WTC11 (cell line): ENCODE data around the gene MET. TPM values are rescaled to one million over a fixed set of nuclear protein-coding genes. Genes with fewer than 3 reads are reported as not detected.

Experiments used
- ATAC-seq: fragments of 200-7000 bp; cut with Tn5 transposase; 2 replicates; pipeline ENCODE4 v1.10.0; 2021; ENCODE audit warnings: mild to moderate bottlenecking, moderate library complexity
- CTCF ChIA-PET: fragments of 300-600 bp; sonication (Branson Sonifier 250); formaldehyde crosslinking; loops from one replicate; lab custom pipeline; 2021; ENCODE audit warnings: antibody characterized with exemption; lab: Charles Lee
- POLR2A ChIA-PET: fragments of 350-600 bp; sonication (Branson Sonifier 250); formaldehyde crosslinking; loops from one replicate; lab custom pipeline; 2021; ENCODE audit warnings: antibody characterized with exemption; lab: Charles Lee
- DNase-seq: peaks from one replicate; pipeline ENCODE4 v3.0.0; 2021; ENCODE audit warnings: low spot score
- H3K27ac Mint-ChIP-seq: 2 replicates; pipeline ENCODE4 v1.8.0; 2021; ENCODE audit warnings: mixed read lengths
- H3K27me3 Mint-ChIP-seq: 2 replicates; pipeline ENCODE4 v1.8.0; 2021; ENCODE audit warnings: low read depth, mild to moderate bottlenecking, moderate library complexity, mixed read lengths
- H3K36me3 Mint-ChIP-seq: 2 replicates; pipeline ENCODE4 v1.8.0; 2021; ENCODE audit warnings: mixed read lengths
- H3K4me1 Mint-ChIP-seq: 2 replicates; pipeline ENCODE4 v1.8.0; 2022; ENCODE audit warnings: mixed read lengths
- H3K4me3 Mint-ChIP-seq: 2 replicates; pipeline ENCODE4 v1.8.0; 2021; ENCODE audit warnings: mild to moderate bottlenecking, moderate library complexity, mixed read lengths
- H3K9me3 Mint-ChIP-seq: 2 replicates; pipeline ENCODE4 v1.8.0; 2021; ENCODE audit warnings: mixed read lengths
- ATF6 ChIP-seq: sonication (generic); formaldehyde crosslinking; IDR thresholded peaks from 2 replicates; pipeline ENCODE4 v1.8.1; 2023; ENCODE audit warnings: mild to moderate bottlenecking, missing genetic modification reagents
- CREB1 ChIP-seq: sonication (generic); formaldehyde crosslinking; IDR thresholded peaks from 2 replicates; pipeline ENCODE4 v1.8.0; 2023; ENCODE audit warnings: mild to moderate bottlenecking, missing genetic modification reagents
- ELF4 ChIP-seq: sonication (generic); formaldehyde crosslinking; IDR thresholded peaks from 2 replicates; pipeline ENCODE4 v1.8.1; 2022; ENCODE audit warnings: low read depth, mild to moderate bottlenecking, moderate library complexity, missing genetic modification reagents
- FOXK1 ChIP-seq: sonication (generic); formaldehyde crosslinking; IDR thresholded peaks from 2 replicates; pipeline ENCODE4 v1.8.0; 2022; ENCODE audit warnings: mild to moderate bottlenecking, moderate library complexity, missing genetic modification reagents
- GABPB1 ChIP-seq: sonication (generic); formaldehyde crosslinking; IDR thresholded peaks from 2 replicates; pipeline ENCODE4 v1.8.1; 2023; ENCODE audit warnings: mild to moderate bottlenecking, missing genetic modification reagents
- KAT7 ChIP-seq: sonication (generic); formaldehyde crosslinking; IDR thresholded peaks from 2 replicates; pipeline ENCODE4 v1.8.1; 2023; ENCODE audit warnings: missing genetic modification reagents, mild to moderate bottlenecking, borderline replicate concordance
- MLX ChIP-seq: sonication (generic); formaldehyde crosslinking; IDR thresholded peaks from 2 replicates; pipeline ENCODE4 v1.8.1; 2023; ENCODE audit warnings: mild to moderate bottlenecking, missing genetic modification reagents, moderate library complexity
- NR3C1 ChIP-seq: sonication (generic); formaldehyde crosslinking; conservative IDR thresholded peaks from 2 replicates; pipeline ENCODE4 v1.8.1; 2023; ENCODE audit warnings: low read depth, mild to moderate bottlenecking, missing genetic modification reagents
- PRDM15 ChIP-seq: sonication (generic); formaldehyde crosslinking; IDR thresholded peaks from 2 replicates; pipeline ENCODE4 v1.8.0; 2022; ENCODE audit warnings: missing genetic modification reagents
- PRRX2 ChIP-seq: fragments of 250-450 bp; sonication (Bioruptor Pico); IDR thresholded peaks from 2 replicates; pipeline ENCODE4 v1.8.0; 2021; ENCODE audit warnings: mild to moderate bottlenecking
- RELA ChIP-seq: sonication (generic); formaldehyde crosslinking; IDR thresholded peaks from 2 replicates; pipeline ENCODE4 v1.8.1; 2022; ENCODE audit warnings: missing genetic modification reagents, mild to moderate bottlenecking, borderline replicate concordance
- TEAD4 ChIP-seq: sonication (generic); formaldehyde crosslinking; IDR thresholded peaks from 2 replicates; pipeline ENCODE4 v1.8.0; 2022; ENCODE audit warnings: mild to moderate bottlenecking, missing genetic modification reagents
- ZBTB43 ChIP-seq: sonication (generic); formaldehyde crosslinking; IDR thresholded peaks from 2 replicates; pipeline ENCODE4 v1.8.1; 2023; ENCODE audit warnings: mild to moderate bottlenecking, missing genetic modification reagents
- ZMAT4 ChIP-seq: fragments of 250-450 bp; sonication (Bioruptor Pico); IDR thresholded peaks from 2 replicates; pipeline ENCODE4 v1.9.0; 2021; ENCODE audit warnings: mild to moderate bottlenecking
- ZNF423 ChIP-seq: fragments of 250-450 bp; sonication (Bioruptor Pico); IDR thresholded peaks from 2 replicates; pipeline ENCODE4 v2.1.2; 2022; ENCODE audit warnings: mild to moderate bottlenecking, moderate library complexity
- ZSCAN18 ChIP-seq: fragments of 250-450 bp; sonication (Bioruptor Pico); IDR thresholded peaks from 2 replicates; pipeline ENCODE4 v2.1.2; 2022; ENCODE audit warnings: mild to moderate bottlenecking, moderate library complexity
- total RNA-seq: library from RNA; stranded (reverse); gene quantifications from 3 replicates; pipeline ENCODE4 v1.2.3, GENCODE V29; 2021

Gene MET
- total RNA-seq, 1 experiment from 2014 or later = 9.4 TPM

GRCh38 chr7:116772926-116773749, 101.1 kb downstream of the MET start:
- no peak overlapping the region for H3K27ac Mint-ChIP-seq
- peaks cover 56% of the 10 kb centered on the region for H3K27me3 Mint-ChIP-seq
- DNase-seq = no peak
- no peaks in the 10 kb centered on the region for H3K4me1 Mint-ChIP-seq
- ChIA-PET CTCF (no interaction called here), POLR2A (no interaction called here)
- no peaks in the 10 kb centered on the region for H3K9me3 Mint-ChIP-seq
- TF ChIP-seq RELA (CRISPR knock-in tag) (no peak), ELF4 (CRISPR knock-in tag) (no peak), ATF6 (CRISPR knock-in tag) (no peak), CREB1 (CRISPR knock-in tag) (no peak), ZBTB43 (CRISPR knock-in tag) (no peak), TEAD4 (CRISPR knock-in tag) (no peak), NR3C1 (CRISPR knock-in tag) (no peak), PRRX2 (CRISPR knock-in tag) (no peak), GABPB1 (CRISPR knock-in tag) (no peak), ZNF423 (CRISPR knock-in tag) (no peak), ZSCAN18 (CRISPR knock-in tag) (no peak), KAT7 (no peak), FOXK1 (no peak), MLX (CRISPR knock-in tag) (no peak)
- H3K4me3 Mint-ChIP-seq = no peak overlapping the region
- H3K36me3 Mint-ChIP-seq = peaks cover 7% of the 10 kb centered on the region
- ATAC-seq = no peak

- H3K4me3 Mint-ChIP-seq = no peak overlapping the region
- no peak for ATAC-seq
- TF ChIP-seq ZMAT4 (CRISPR knock-in tag) (no peak), PRDM15 (CRISPR knock-in tag) (no peak), PRRX2 (CRISPR knock-in tag) (no peak)
- TF ChIP-seq, all 79 proteins: peak for 0
- ChIA-PET CTCF (no interaction called here), POLR2A (no interaction called here)
- H3K9me3 Mint-ChIP-seq = no peaks in the 10 kb centered on the region
- H3K36me3 Mint-ChIP-seq = peaks cover 9% of the 10 kb centered on the region
- peaks cover 58% of the 10 kb centered on the region for H3K27me3 Mint-ChIP-seq
- no peak for DNase-seq
- H3K4me1 Mint-ChIP-seq = peaks cover 16% of the 10 kb centered on the region
- H3K27ac Mint-ChIP-seq = no peak overlapping the region
Measured at GRCh38 chr7:116776046-116776445, 104.0 kb downstream of the MET start.
